Astrocyte of the cerebellum (primary cell): ENCODE measurements around the gene OTOGL.
"Not testable (repeated sequence)": the region's sequence is repeated elsewhere in the genome, so short reads cannot be mapped to it uniquely, and the experiment has no call there.

Experiments
- DNase-seq: peaks from one replicate; pipeline ENCODE4 v3.0.0-alpha.2; 2011; ENCODE audit warnings: low read depth
- H3K4me3 ChIP-seq: 2 replicates; pipeline ENCODE4 v1.5.1; 2011; ENCODE audit warnings: mild to moderate bottlenecking, low read depth, low read length, moderate library complexity
- CTCF ChIP-seq: IDR thresholded peaks from 2 replicates; pipeline ENCODE4 v1.5.1; 2012; ENCODE audit warnings: low read length, low read depth, moderate library complexity, mild to moderate bottlenecking; ENCODE audit errors: missing control alignments
- in situ Hi-C: cut with HindIII; loops from 2 replicates; pipeline ENCODE4 v1.10.0; 2017; ENCODE audit warnings: low sequenced_read_pairs

Gene OTOGL

GRCh38 chr12:80233926-80234325 is 134.6 kb downstream of the OTOGL start:
- H3K4me3 ChIP-seq: no peak overlapping the region
- no peak for DNase-seq
- in situ Hi-C loops: no loop called here
- no peak for TF ChIP-seq CTCF

GRCh38 chr12:80234667-80235066 is 135.3 kb downstream of the OTOGL start:
- DNase-seq: no peak
- no peak overlapping the region for H3K4me3 ChIP-seq
- TF ChIP-seq CTCF: no peak
- in situ Hi-C loops: no loop called here

- in situ Hi-C loops: no loop called here
These were observed 136.6 kb downstream of the OTOGL start for GRCh38 chr12:80235944-80236343.

GRCh38 chr12:80239867-80240266 is 140.5 kb downstream of the OTOGL start:
- DNase-seq: no peak
- H3K4me3 ChIP-seq: no peak overlapping the region
- no peak for TF ChIP-seq CTCF
- in situ Hi-C loops: no loop called here

More at GRCh38 chr12:80235944-80236343, 136.6 kb downstream of the OTOGL start:
- DNase-seq: no peak
- TF ChIP-seq CTCF: no peak
- no peak overlapping the region for H3K4me3 ChIP-seq

GRCh38 chr12:80241576-80242273 is 142.4 kb downstream of the OTOGL start:
- peak; percentile 68 for DNase-seq
- in situ Hi-C loops: no loop called here
- no peak for TF ChIP-seq CTCF
- H3K4me3 ChIP-seq: no peak overlapping the region

- no peak overlapping the region for H3K4me3 ChIP-seq
- in situ Hi-C loops: no loop called here
- TF ChIP-seq CTCF: no peak
- DNase-seq: no peak
These were observed 143.0 kb downstream of the OTOGL start for GRCh38 chr12:80242321-80242720.

- H3K4me3 ChIP-seq, DNase-seq, in situ Hi-C loops: not testable (repeated sequence)
These were observed 150.2 kb downstream of the OTOGL start for GRCh38 chr12:80249581-80249980.
